Mesenchymal stem cell (in vitro differentiated cells and primary cell): Measurements from ENCODE around the gene FKBP8.

Experiments
- DNase-seq: peaks from one replicate; pipeline ENCODE4 v3.0.0-alpha.2; 2013
- H2AFZ ChIP-seq: one replicate; pipeline ENCODE4 v1.6.1; 2013; ENCODE audit warnings: low read depth, mild to moderate bottlenecking, control low read depth, inconsistent platforms, low read length, moderate library complexity
- H2AK5ac ChIP-seq: 2 replicates; pipeline ENCODE4 v1.6.1; 2013; ENCODE audit warnings: low read length, moderate library complexity, mild to moderate bottlenecking, inconsistent platforms; ENCODE audit not compliant: severe bottlenecking
- H2BK120ac ChIP-seq: one replicate; pipeline ENCODE4 v1.6.1; 2013; ENCODE audit warnings: low read depth, mild to moderate bottlenecking, inconsistent platforms, low read length, moderate library complexity
- H2BK12ac ChIP-seq, 2 experiments: one replicate each; pipeline ENCODE4 v1.6.1; 2013; ENCODE audit warnings: inconsistent platforms in 2 of 2, low read length in 2 of 2, mild to moderate bottlenecking in 2 of 2, moderate library complexity in 2 of 2, control low read depth in 1 of 2
- H2BK15ac ChIP-seq: one replicate; pipeline ENCODE4 v1.6.1; 2013; ENCODE audit warnings: mild to moderate bottlenecking, low read depth, inconsistent platforms; ENCODE audit not compliant: poor library complexity, severe bottlenecking
- H2BK5ac ChIP-seq: 2 replicates; pipeline ENCODE4 v1.6.1; 2013; ENCODE audit warnings: low read depth, mild to moderate bottlenecking, low read length, control low read depth, inconsistent platforms; ENCODE audit not compliant: poor library complexity, severe bottlenecking
- H3K14ac ChIP-seq, 2 experiments: one replicate each; pipeline ENCODE4 v1.6.1; 2013; ENCODE audit warnings: inconsistent platforms in 2 of 2, low read length in 2 of 2, control low read depth in 1 of 2, mild to moderate bottlenecking in 1 of 2, moderate library complexity in 1 of 2
- H3K18ac ChIP-seq, 2 experiments: one replicate each; pipeline ENCODE4 v1.6.1; 2013; ENCODE audit warnings: inconsistent platforms in 2 of 2, low read length in 2 of 2, control low read depth in 1 of 2, low read depth in 1 of 2, mild to moderate bottlenecking in 1 of 2
- H3K23ac ChIP-seq, 2 experiments: one replicate each; pipeline ENCODE4 v1.6.1; 2013; ENCODE audit warnings: inconsistent platforms in 2 of 2, low read length in 2 of 2, mild to moderate bottlenecking in 2 of 2, moderate library complexity in 2 of 2, control low read depth in 1 of 2
- H3K27ac ChIP-seq: 2 replicates; pipeline ENCODE4 v1.5.1; 2013; ENCODE audit warnings: mild to moderate bottlenecking, moderate library complexity, low read length, control low read depth, inconsistent platforms; ENCODE audit not compliant: poor library complexity, severe bottlenecking
- H3K27me3 ChIP-seq, 2 experiments: 2 replicates each; pipeline versions ENCODE4 v1.6.1 to v1.7.0; 2013; ENCODE audit warnings: low read length in 2 of 2, mild to moderate bottlenecking in 2 of 2, moderate library complexity in 2 of 2, control low read depth in 1 of 2, inconsistent platforms in 1 of 2; ENCODE audit not compliant: control insufficient read depth in 1 of 2, insufficient read depth in 1 of 2
- H3K36me3 ChIP-seq, 2 experiments: 2 replicates each; pipeline versions ENCODE4 v1.6.1 to v1.7.0; 2013; ENCODE audit warnings: low read length in 2 of 2, control low read depth in 1 of 2, inconsistent platforms in 1 of 2, low read depth in 1 of 2, mild to moderate bottlenecking in 1 of 2; ENCODE audit not compliant: insufficient read depth in 2 of 2, control insufficient read depth in 1 of 2
- H3K4ac ChIP-seq, 2 experiments: one replicate each; pipeline ENCODE4 v1.6.1; 2013; ENCODE audit warnings: inconsistent platforms in 2 of 2, low read length in 2 of 2, mild to moderate bottlenecking in 2 of 2, moderate library complexity in 2 of 2, control low read depth in 1 of 2, low read depth in 1 of 2
- H3K4me1 ChIP-seq: 2 replicates; pipeline ENCODE4 v1.6.1; 2013; ENCODE audit warnings: low read depth, low read length, control low read depth; ENCODE audit not compliant: control insufficient read depth, insufficient read depth
- H3K4me2 ChIP-seq: 2 replicates; pipeline ENCODE4 v1.6.1; 2013; ENCODE audit warnings: low read length, mild to moderate bottlenecking, inconsistent platforms; ENCODE audit not compliant: poor library complexity, severe bottlenecking
- H3K4me3 ChIP-seq, 2 experiments: 2 replicates each; pipeline versions ENCODE4 v1.5.1 to v1.7.0; 2013; ENCODE audit warnings: low read length in 2 of 2, mild to moderate bottlenecking in 2 of 2, control low read depth in 1 of 2, low read depth in 1 of 2; ENCODE audit not compliant: insufficient read depth in 1 of 2
- H3K79me1 ChIP-seq: replicated peaks from 2 replicates; pipeline ENCODE4 v1.6.1; 2013; ENCODE audit warnings: mild to moderate bottlenecking, control low read depth, low read length, inconsistent platforms; ENCODE audit not compliant: poor library complexity, severe bottlenecking
- H3K9ac ChIP-seq: 2 replicates; pipeline ENCODE4 v1.7.0; 2013; ENCODE audit warnings: mild to moderate bottlenecking, low read length, moderate library complexity
- H3K9me3 ChIP-seq: 2 replicates; pipeline ENCODE4 v1.7.0; 2013; ENCODE audit warnings: mild to moderate bottlenecking, low read length; ENCODE audit not compliant: control insufficient read depth
- H4K8ac ChIP-seq: one replicate; pipeline ENCODE4 v1.6.1; 2013; ENCODE audit warnings: inconsistent platforms, mild to moderate bottlenecking, low read length, moderate library complexity
- H4K91ac ChIP-seq: one replicate; pipeline ENCODE4 v1.6.1; 2013; ENCODE audit warnings: mild to moderate bottlenecking, low read length, inconsistent platforms
- WGBS: methylation state at CpG from one replicate; pipeline ENCODE4 v1.1.7; 2013; ENCODE audit warnings: mixed read lengths; 5-methylcytosine and 5-hydroxymethylcytosine counted together

Gene FKBP8

DNA sequence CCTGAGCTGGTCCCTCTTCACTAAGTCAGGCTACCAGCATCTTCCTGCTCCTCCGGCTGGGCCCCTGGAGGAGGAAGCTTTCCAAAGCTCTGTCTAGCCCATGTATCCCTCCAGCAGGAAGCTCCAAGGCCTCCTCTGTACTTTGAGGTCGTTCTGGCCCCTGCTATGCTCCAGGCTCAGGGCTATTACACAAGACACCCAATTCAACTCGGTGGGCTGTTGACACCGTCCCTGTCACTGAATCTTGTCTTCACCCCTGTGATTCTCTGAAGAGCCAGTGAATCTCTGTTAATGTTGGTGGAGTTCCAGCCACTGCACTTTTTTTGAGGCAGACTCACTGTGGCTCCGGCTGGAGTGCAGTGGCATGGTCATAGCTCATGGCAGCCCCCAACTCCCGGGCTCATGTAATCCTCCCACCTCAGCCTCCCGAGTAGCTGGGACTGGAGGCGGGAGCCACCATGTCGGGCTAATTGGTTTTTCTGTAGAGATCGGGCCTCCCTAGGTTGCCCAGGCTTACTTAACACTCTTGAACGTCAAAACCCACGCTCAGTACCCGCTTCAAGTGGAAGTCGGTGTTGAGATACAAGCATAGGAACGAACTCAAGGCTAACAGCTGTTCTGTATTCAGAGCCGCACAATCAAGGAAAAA is 44.7 kb upstream of the FKBP8 start:
- Histone ChIP-seq H3K14ac (no peak overlapping the region), H3K9me3 (no peaks in the 10 kb centered on the region), H4K91ac (no peak overlapping the region), H3K18ac (peak overlapping the region; percentile 50 to 97), H2BK12ac (no peak overlapping the region), H2AK5ac (no peak overlapping the region), H2BK15ac (no peak overlapping the region), H3K27ac (peak overlapping the region; percentile 9), H3K79me1 (peaks cover 2% of the 10 kb centered on the region), H2BK5ac (no peak overlapping the region), H3K36me3 (peaks cover 9 to 16% of the 10 kb centered on the region in 2 experiments), H3K4me1 (peaks cover 23% of the 10 kb centered on the region), H2AFZ (peak overlapping the region; percentile 20), H3K4me3 (peak overlapping the region; percentile 93), H3K4me2 (peak overlapping the region; percentile 99), H2BK120ac (no peak overlapping the region), H4K8ac (peak overlapping the region; percentile 97), H3K27me3 (no peaks in the 10 kb centered on the region), H3K4ac (peak overlapping the region; percentile 17 to 28), H3K23ac (no peak overlapping the region), H3K9ac (peak overlapping the region; percentile 89)
- DNase-seq: no peak
- 54% methylated on average over 16 of the region's 16 CpGs for WGBS

DNA sequence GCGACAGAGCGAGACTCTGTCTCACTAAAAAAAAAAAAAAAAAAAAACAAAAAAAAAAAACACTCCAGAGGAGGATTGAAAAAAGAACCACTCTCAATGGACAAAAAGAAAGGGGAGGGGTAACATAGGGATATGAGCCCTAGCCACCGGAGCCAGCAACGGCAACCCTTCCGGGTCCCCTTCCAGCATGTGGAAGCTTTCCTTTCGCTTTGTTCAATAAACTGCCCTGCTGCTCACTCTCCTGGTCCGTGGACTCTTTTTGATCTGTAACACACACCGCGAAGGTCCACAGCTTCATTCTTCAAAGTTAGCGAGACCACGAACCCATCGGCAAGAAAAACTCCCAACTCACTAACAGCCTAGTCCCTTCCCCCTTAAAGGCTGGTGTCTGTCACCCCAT is 44.2 kb upstream of the FKBP8 start:
- 97% methylated on average over 10 of the region's 12 CpGs for WGBS
- no peak overlapping the region for H3K27ac ChIP-seq

DNA sequence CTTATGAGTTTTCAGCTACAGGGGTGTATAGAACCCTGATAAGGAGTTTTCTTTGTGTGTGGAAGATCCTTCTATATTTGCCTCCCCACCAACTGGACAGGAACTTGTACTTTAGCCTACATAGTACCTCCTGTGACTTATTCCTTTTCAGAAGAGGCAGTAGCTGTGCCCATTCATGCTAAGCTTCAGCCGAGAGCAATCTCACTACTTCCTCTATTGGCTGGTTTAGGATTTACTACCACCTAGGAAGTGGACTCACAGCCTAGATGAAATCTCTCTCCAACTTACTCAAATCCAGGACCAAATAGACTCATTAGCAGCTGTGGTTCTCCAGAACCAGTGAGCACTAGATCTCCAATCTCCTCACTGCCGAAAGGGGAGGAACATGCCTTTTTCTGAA is 42.9 kb upstream of the FKBP8 start:
- Histone ChIP-seq H3K14ac (no peak overlapping the region), H4K8ac (no peak overlapping the region)

More for the DNA sequence above, 44.2 kb upstream of the FKBP8 start:
- no peak overlapping the region for H4K91ac ChIP-seq
- H3K23ac ChIP-seq: no peak overlapping the region
- H2AFZ ChIP-seq: no peak overlapping the region
- peak overlapping the region; percentile 5 for H3K4me2 ChIP-seq
- peaks cover 2% of the 10 kb centered on the region for H3K79me1 ChIP-seq
- H3K27me3 ChIP-seq: no peaks in the 10 kb centered on the region
- peak overlapping the region; percentile 97 for H4K8ac ChIP-seq
- H3K4me1 ChIP-seq: peaks cover 23% of the 10 kb centered on the region
- no peak overlapping the region for H3K18ac ChIP-seq
- no peak overlapping the region for H2AK5ac ChIP-seq
- no peak overlapping the region for H2BK15ac ChIP-seq
- DNase-seq: no peak
- H3K9ac ChIP-seq: peak overlapping the region; percentile 89
- peak overlapping the region in 1 of 2 experiments; percentile 93 for H3K4me3 ChIP-seq
- no peak overlapping the region for H2BK5ac ChIP-seq
- no peak overlapping the region for H2BK12ac ChIP-seq
- H3K9me3 ChIP-seq: no peaks in the 10 kb centered on the region
- no peak overlapping the region for H3K14ac ChIP-seq
- peaks cover 9 to 16% of the 10 kb centered on the region in 2 experiments for H3K36me3 ChIP-seq
- H2BK120ac ChIP-seq: no peak overlapping the region
- H3K4ac ChIP-seq: no peak overlapping the region

DNA sequence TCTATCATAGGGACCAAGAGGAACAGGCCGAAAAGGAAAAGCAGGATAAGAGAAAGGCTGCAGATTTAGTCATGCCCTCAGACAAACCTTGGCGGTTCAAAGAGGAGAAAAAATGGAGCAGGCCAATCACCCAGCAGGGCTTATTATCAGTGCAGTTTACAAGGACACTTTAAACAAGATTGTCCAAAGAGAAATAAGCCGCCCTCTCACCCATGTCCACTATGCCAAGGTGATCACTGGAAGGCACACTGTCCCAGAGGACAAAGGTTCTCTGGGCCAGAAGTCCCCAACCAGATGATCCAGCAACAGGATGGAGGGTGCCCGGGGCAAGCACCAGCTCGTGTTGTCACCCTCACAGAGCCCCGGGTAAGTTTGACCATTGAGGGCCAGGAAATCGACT is 36.9 kb upstream of the FKBP8 start:
- Histone ChIP-seq H2BK120ac (no peak overlapping the region), H2BK15ac (no peak overlapping the region), H2AFZ (no peak overlapping the region), H3K23ac (no peak overlapping the region), H3K27me3 (no peaks in the 10 kb centered on the region), H3K4me1 (no peaks in the 10 kb centered on the region), H3K9me3 (no peaks in the 10 kb centered on the region), H3K18ac (no peak overlapping the region), H3K14ac (no peak overlapping the region), H4K8ac (no peak overlapping the region), H3K79me1 (peaks cover 3% of the 10 kb centered on the region), H2BK12ac (no peak overlapping the region), H3K4me2 (no peak overlapping the region), H4K91ac (no peak overlapping the region), H2AK5ac (no peak overlapping the region), H2BK5ac (no peak overlapping the region), H3K4ac (no peak overlapping the region), H3K27ac (no peak overlapping the region), H3K4me3 (no peak overlapping the region), H3K9ac (no peak overlapping the region), H3K36me3 (peaks cover 30 to 32% of the 10 kb centered on the region in 2 experiments)
- WGBS: 83% methylated on average over 7 of the region's 7 CpGs
- no peak for DNase-seq

More for the DNA sequence above, 42.9 kb upstream of the FKBP8 start:
- H3K18ac ChIP-seq: no peak overlapping the region
- H3K23ac ChIP-seq: no peak overlapping the region
- H3K27me3 ChIP-seq: no peaks in the 10 kb centered on the region
- DNase-seq: no peak
- no peak overlapping the region for H2AFZ ChIP-seq
- H3K36me3 ChIP-seq: peaks cover 8 to 9% of the 10 kb centered on the region in 2 experiments
- no peak overlapping the region for H3K4ac ChIP-seq
- peak overlapping the region; percentile 32 for H3K9ac ChIP-seq
- no peak overlapping the region for H2AK5ac ChIP-seq
- H2BK15ac ChIP-seq: no peak overlapping the region
- H3K27ac ChIP-seq: no peak overlapping the region
- H4K91ac ChIP-seq: no peak overlapping the region
- peaks cover 2% of the 10 kb centered on the region for H3K79me1 ChIP-seq
- H3K4me2 ChIP-seq: no peak overlapping the region
- WGBS: 87% methylated on average over 2 of the region's 2 CpGs
- H3K9me3 ChIP-seq: no peaks in the 10 kb centered on the region
- no peak overlapping the region for H2BK5ac ChIP-seq
- H2BK120ac ChIP-seq: no peak overlapping the region
- peaks cover 23% of the 10 kb centered on the region for H3K4me1 ChIP-seq
- H2BK12ac ChIP-seq: no peak overlapping the region
- no peak overlapping the region for H3K4me3 ChIP-seq
